ENCODE data around the gene ALG11.

- TF ChIP-seq JUND (IDR thresholded peaks at IDR 0.05) (no peak), CTCF (IDR thresholded peaks at IDR 0.05 in 2 of 3, conservative IDR thresholded peaks at IDR 0.05 in 1 of 3; ENCODE audit: borderline replicate concordance in 1 of 3, insufficient read depth in 1 of 3, low read depth in 2 of 3, low read length in 2 of 3) (no peak), REST (IDR thresholded peaks at IDR 0.05; ENCODE audit: low read depth) (no peak), POLR2A (IDR thresholded peaks at IDR 0.05; ENCODE audit: borderline replicate concordance, extremely low read depth, insufficient read depth, insufficient read length) (no peak), ZFX (IDR thresholded peaks at IDR 0.05) (no peak), POLR2AphosphoS5 (IDR thresholded peaks at IDR 0.05; ENCODE audit: low read depth, low read length) (no peak), EGR1 (IDR thresholded peaks at IDR 0.05; ENCODE audit: low read depth) (no peak), CEBPB (IDR thresholded peaks at IDR 0.05; ENCODE audit: low read depth) (no peak), YY1 (IDR thresholded peaks at IDR 0.05; ENCODE audit: extremely low read depth, insufficient replicate concordance, low read depth, low read length) (no peak), ZNF274 (IDR thresholded peaks at IDR 0.05; ENCODE audit: low read depth, low read length) (no peak), CBX3 (IDR thresholded peaks at IDR 0.05; ENCODE audit: low read depth) (no peak), EZH2 (IDR thresholded peaks at IDR 0.05) (no peak), TCF7L2 (IDR thresholded peaks at IDR 0.05; ENCODE audit: borderline replicate concordance, extremely low read depth, insufficient read depth, insufficient read length) (no peak), SP1 (IDR thresholded peaks at IDR 0.05; ENCODE audit: low read depth) (no peak)
These were observed 14.4 kb upstream of the ALG11 start for GRCh38 chr13:51997641-51998330.

Data from HCT116 (cell line).